Measurements from ENCODE around the gene ADGRL3.
"Not testable (repeated sequence)": the region's sequence is repeated elsewhere in the genome, so short reads cannot be mapped to it uniquely, and the experiment has no call there.

The ADGRL3 gene

GRCh38 chr4:61493470-61493869, 293.3 kb downstream of the ADGRL3 start:
- no peak for DNase-seq (ENCODE audit: low read depth in 2 of 2)

DNA sequence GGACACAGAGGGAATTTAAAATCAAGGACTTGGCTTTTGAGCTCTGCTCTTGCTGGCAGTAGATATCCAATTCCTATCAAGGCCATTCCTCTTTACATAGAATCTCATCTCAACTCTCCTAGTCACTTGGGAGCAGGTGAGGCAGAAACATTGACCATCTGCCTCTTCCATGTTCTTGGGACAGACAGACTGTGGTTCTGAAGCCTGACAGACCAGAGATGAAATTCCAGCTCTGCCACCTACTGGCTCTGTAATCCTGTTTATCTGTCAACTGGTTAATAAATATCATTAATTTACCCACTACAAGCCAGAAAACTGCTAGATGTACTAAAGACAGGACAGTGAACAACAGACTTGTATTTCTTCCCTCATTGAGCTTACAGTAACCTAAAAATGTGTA, 300.8 kb downstream of the ADGRL3 start:
- no peak for DNase-seq (ENCODE audit: low read depth in 2 of 2)

DNA sequence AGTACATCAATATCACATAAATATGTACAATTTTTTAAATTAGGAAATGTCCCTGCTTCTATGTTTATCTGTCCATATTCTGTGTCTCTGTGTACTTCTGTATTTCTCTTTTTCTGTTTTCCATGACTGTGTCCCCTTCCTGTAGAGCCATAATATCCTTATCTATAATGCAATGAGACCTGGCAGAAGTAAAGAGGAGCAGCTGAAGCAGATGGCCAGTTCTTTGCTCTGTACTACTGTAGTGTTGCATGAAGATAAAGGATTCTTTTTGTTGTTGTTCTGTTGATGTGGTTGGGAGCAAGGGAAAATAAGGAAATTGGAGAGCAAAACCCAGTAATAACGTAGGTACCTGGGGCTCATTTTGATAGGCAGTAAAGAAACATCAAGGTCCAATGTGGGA, 301.7 kb downstream of the ADGRL3 start:
- DNase-seq (ENCODE audit: low read depth in 2 of 2), result no peak

DNA sequence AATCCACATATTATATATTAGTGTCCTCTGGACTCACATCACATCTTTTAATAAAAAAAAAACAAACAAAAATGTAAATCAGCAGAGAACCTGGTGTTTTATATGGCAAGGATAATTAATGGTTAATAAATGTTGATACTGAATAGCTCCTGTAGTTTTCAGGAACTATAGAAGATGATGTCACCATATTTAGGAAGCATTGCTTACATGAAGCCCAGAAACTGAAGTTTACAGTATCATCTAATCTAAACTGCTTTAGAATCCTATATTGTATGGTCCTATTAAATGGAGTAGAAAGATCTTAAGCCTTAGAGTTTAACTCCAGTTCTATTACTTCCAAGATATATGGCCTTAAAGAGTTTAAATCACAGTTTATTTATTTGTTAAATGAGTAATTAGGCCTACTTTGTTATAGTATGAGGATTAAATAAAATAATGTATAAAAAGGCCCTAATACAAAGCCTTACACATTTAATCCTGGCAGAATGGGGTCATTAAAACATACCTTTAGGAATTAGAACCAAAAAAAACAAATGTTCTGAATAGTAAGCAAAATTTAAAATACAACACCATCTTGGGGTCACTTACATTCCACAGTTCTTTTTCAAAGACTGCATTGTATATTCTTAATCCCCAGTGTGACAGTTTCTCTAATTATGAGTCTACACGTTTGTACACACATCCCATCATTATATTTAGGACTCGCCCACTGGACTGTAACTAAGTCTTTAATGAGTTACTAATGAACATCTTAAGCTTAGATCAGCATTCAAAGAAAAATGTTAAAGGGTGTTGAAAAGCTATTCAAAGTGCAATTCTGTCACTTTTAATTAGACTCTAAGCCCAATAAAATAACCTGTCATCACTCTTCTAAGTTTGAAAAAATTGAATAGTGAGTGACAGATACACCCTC, 305.9 kb downstream of the ADGRL3 start:
- no peak for DNase-seq (ENCODE audit: low read depth in 2 of 2)

DNA sequence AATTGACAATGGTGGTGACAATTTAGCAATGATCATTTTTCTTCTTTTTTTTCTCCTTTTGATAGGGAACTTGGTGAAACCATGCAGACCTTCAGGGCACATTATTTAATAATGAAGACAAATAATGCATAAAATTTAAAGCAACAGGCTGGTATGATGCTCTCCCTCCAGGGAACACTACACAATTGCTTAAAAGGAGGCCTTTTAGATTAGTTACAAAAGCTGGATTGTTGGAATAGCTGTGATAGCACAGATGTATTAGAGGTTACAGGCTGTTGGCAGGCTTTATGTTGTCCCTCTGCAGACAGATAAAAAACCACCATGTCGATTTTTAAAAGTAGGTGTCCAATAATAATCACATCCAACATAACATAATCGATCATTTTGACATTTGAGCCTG, 307.0 kb downstream of the ADGRL3 start:
- no peak for DNase-seq (ENCODE audit: low read depth in 2 of 2)

GRCh38 chr4:61509721-61510241, 309.7 kb downstream of the ADGRL3 start:
- DNase-seq (ENCODE audit: low read depth in 2 of 2), result not testable (repeated sequence)

DNA sequence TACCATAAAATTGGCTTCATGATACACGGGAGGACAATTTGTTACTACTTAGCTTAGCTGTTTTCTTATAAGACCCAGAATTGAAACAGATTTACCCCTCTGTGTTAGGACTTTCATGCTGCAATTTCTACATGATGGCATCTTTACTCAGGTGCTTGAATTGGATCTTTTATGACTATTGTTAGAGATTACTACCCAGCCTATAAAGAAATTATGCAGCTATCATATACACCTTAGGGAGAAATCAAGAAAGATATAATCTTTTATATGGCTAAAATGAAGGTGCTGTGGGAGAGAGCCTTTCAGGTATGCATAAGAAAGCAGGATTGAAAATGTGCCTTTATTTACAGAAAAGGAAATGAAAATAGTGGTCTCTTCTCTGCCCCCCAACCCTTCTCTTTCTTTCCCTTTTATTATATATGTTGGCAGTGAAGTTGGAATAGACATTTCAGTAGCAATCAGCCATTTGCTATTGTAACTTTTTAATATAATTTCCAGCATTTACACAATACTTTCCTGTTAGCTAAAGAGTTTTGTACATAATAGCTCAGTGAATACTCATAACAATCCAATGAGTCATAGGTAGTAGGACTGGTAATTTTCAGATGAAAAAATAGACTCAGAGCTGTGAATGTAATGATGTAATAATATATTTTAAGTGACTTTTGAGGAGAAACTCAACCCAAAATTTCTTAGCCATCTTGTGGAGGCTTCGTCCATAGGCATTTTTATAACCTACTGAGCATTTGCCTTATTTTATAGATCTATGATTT, 311.8 kb downstream of the ADGRL3 start:
- DNase-seq (ENCODE audit: low read depth in 2 of 2), result no peak

- DNase-seq (ENCODE audit: low read depth in 2 of 2), result no peak
These were observed 314.9 kb downstream of the ADGRL3 start for GRCh38 chr4:61514991-61515390.

- no peak for DNase-seq (ENCODE audit: low read depth in 2 of 2)
These were observed 317.0 kb downstream of the ADGRL3 start for GRCh38 chr4:61517144-61517543.

DNA sequence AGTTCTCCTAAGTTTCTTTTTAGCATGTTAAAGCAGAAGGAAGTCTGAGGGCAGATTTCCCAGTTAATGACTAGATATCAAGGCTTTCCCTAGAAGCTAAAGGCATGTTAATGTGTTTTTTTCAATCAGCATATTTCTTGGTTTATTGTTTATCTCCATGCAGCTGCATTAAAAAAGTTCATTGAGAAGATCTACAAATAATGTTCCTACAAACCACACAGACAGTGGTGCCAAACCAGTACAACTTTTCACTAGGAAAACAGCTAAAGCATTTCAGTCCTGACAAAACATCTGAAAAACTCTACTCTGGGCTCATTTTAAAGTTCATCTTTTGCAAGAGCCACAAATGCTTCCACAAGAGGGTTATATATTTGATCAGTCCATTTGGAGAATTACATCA, 320.0 kb downstream of the ADGRL3 start:
- DNase-seq (ENCODE audit: low read depth in 2 of 2), result no peak

GRCh38 chr4:61520681-61521160, 320.6 kb downstream of the ADGRL3 start:
- DNase-seq (ENCODE audit: low read depth in 2 of 2), result no peak

- DNase-seq (ENCODE audit: low read depth in 2 of 2), result no peak
These were observed 321.3 kb downstream of the ADGRL3 start for GRCh38 chr4:61521451-61521850.

- no peak for DNase-seq (ENCODE audit: low read depth in 2 of 2)
These were observed 322.2 kb downstream of the ADGRL3 start for GRCh38 chr4:61522312-61522711.

- DNase-seq (ENCODE audit: low read depth in 2 of 2), result no peak
These were observed 327.8 kb downstream of the ADGRL3 start for GRCh38 chr4:61527888-61528287.

DNA sequence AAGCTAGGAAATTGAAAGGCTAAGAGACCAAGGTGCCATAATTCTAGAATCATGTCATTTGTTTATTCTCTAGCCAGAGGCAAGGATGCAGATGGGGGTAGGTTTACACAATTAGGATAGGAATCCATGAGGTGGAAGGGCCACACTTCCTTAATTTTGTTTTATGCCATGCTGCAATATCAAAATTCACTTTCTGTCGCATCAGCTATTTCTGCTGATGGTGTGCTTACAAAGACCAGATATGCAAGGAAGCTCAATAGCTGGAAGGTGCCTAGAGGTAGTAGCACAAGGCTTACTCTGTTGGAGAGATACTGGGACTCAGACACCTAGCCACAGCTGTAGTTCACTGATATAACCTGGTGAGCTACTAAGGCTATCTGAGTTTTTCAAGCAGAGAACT, 328.5 kb downstream of the ADGRL3 start:
- DNase-seq (ENCODE audit: low read depth in 2 of 2), result no peak

DNA sequence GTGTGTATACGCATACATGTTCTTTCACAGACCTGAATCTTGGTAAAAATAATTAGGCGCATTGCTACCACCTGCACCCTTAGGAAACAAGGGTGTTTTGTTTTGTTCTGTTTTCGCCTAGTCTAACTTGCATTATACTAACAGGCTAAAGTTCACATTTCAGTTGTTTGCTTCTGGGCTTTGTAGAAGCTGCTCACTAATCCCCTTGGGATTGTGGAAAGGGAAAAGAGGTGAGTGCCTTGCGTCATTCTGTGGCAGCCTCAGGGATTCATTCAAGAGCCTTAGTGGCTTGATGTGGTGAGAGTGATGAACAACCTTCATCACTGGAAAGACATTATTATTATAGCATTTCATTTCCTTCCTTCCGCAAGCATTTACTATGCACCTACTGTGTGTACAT, 331.1 kb downstream of the ADGRL3 start:
- no peak for DNase-seq (ENCODE audit: low read depth in 2 of 2)

DNA sequence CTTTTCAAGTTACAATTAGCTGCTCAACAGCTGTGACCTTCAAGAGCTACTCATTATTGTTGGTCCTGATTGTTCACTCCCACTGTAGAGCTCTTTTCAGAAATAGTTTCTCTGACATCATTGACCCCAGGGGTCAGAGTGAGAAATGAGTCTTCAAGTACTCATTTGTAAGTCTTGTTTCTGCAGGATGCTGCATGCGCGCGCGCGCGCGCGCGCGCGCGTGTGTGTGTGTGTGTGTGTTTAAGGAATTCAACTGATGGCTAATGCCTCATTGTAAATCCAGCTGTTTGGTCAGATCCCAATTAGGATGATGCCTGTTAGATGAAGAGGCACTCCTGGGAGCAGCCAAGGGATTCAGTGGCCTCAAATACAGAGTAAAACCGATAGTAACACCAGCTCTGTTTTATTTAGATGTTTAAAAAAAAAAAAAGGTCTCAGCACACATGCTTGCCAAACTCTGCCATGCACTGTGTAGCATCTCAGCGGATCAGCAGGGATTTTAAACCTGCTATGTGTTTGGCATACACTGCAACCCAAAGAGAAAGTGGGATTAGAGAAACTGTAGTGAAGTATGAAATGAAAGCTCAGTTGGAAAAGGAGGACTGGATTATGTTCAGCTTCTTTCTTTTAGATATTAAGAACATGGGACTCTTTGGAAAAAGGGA, 332.3 kb downstream of the ADGRL3 start:
- no peak for DNase-seq (ENCODE audit: low read depth in 2 of 2)

DNA sequence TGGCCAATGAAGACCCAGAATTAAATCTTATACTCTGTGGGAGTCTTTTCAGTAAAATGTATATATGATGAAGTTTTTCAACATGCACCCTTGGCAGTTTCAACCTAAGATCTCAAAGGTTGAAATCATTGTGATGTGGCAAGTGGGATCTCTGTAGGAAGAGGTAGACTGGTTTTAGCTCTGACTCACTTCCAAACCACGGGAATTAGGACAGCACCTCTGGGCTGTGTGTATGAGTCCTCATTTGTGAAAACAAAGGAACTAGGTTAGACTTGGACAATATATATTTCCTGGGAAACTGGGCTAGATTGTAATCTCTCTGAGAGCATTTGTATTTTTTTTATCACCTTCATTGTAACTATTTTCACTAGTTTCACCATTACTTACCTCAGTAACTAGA, 333.0 kb downstream of the ADGRL3 start:
- no peak for DNase-seq (ENCODE audit: low read depth in 2 of 2)

DNA sequence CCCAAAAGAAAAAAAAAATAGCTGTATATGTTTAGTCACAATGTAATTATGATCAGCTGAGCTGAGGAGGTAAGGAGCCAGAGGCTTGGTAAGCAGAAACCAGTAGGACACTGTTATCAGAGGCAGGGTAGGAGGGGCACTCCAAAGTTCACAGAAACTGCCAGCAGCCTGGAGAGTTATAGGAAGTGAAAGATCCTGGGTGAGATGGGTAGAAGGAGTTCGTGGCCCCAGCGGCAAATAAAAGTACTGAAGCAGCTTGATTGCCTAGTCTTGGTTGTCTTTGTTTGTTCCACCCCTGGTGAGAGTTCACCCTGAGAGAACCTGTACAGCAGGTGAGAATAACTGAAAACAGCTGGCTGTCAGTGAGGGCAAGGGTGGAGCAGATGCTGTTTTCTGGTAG, 340.8 kb downstream of the ADGRL3 start:
- no peak for DNase-seq (ENCODE audit: low read depth in 2 of 2)

- DNase-seq (ENCODE audit: low read depth in 2 of 2), result no peak
These were observed 341.3 kb downstream of the ADGRL3 start for GRCh38 chr4:61541459-61541858.

- DNase-seq (ENCODE audit: low read depth in 2 of 2), result no peak
These were observed 343.9 kb downstream of the ADGRL3 start for GRCh38 chr4:61543976-61544375.

DNA sequence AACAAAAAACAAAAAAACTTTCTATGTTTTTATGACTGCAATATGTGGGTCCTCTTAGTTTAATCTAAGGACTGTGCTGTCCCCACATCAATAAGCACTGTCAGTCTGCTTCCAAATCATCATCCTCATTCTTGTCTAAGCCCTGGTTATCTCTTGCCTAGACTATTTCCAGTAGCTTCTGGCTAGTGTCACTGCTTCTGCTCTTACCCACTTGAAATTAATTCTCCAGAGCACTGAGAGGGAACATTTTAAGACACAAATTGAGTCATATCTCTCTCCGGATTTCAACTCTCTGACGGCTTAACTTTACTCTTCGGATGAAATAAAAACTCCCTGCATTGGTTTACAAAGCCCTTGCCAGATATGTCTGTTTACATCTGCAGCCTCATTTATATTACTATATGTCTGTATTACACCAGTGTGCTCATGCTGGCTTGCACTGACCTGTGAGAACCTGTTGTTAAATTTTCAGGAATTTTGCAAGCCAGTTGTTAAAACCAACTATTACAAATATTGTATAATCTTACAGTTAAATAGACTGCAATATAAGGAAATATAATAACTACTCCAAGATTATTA, 345.9 kb downstream of the ADGRL3 start:
- DNase-seq (ENCODE audit: low read depth in 2 of 2), result no peak

Measured in stimulated activated CD8-positive, alpha-beta memory T cell treated with anti-CD3 and anti-CD28 coated beads, Interleukin-2, amount 100 ng/mL, for 48 hours (primary cell).